Gastrocnemius medialis (tissue), 4 donors: ENCODE measurements around the gene TH. TPM values are rescaled to one million over a fixed set of nuclear protein-coding genes. Genes with fewer than 3 reads are reported as not detected.

Source experiments
- ATAC-seq, 2 donors: fragments of 150-250 bp; one replicate each; pipeline ENCODE4 v1.9.1; 2016
- DNase-seq, 2 donors: peaks; one replicate each; pipeline ENCODE4 v3.0.0-alpha.2; 2019
- H3K27ac ChIP-seq, 4 donors: fragments of 200-600 bp; sonication (generic); 1 replicate in 1 of 4; 2 replicates in 3 of 4; pipeline ENCODE4 v1.5.1; 2016 to 2018; ENCODE audit warnings: mild to moderate bottlenecking in 2 of 4, moderate library complexity in 1 of 4
- H3K27me3 ChIP-seq, 3 donors: fragments of 200-600 bp; sonication (generic) in 2 of 3; 1 replicate in 1 of 3; 2 replicates in 2 of 3; pipeline versions ENCODE4 v1.5.1 to v1.6.0; 2016 to 2019; ENCODE audit warnings: mild to moderate bottlenecking in 1 of 3, moderate library complexity in 1 of 3
- H3K36me3 ChIP-seq, 2 donors: fragments of 200-600 bp; sonication (generic) in 1 of 2; one replicate each; pipeline ENCODE4 v1.5.1; 2017 to 2018
- H3K4me1 ChIP-seq, 2 donors: fragments of 200-600 bp; sonication (generic) in 1 of 2; one replicate each; pipeline ENCODE4 v1.5.1; 2016 to 2017; ENCODE audit warnings: mild to moderate bottlenecking in 2 of 2
- H3K4me3 ChIP-seq, 4 donors: fragments of 200-600 bp; sonication (generic) in 3 of 4; 1 replicate in 1 of 4; 2 replicates in 3 of 4; pipeline ENCODE4 v1.5.1; 2016 to 2019; ENCODE audit warnings: mild to moderate bottlenecking in 2 of 4
- H3K9me3 ChIP-seq, 3 donors: fragments of 200-600 bp; sonication (generic) in 2 of 3; 1 replicate in 1 of 3; 2 replicates in 2 of 3; pipeline ENCODE4 v1.5.1; 2016 to 2019
- CTCF ChIP-seq, 5 experiments: fragments of 450-650 bp in 3 of 5; fragments of 200-600 bp in 2 of 5; sonication (generic) in 2 of 5; IDR thresholded peaks in 4 of 5; conservative IDR thresholded peaks in 1 of 5; 1 replicate in 4 of 5; 2 replicates in 1 of 5; pipeline ENCODE4 v1.5.1; 2016 to 2019; ENCODE audit warnings: antibody characterized with exemption in 5 of 5, mild to moderate bottlenecking in 3 of 5, moderate library complexity in 3 of 5
- POLR2A ChIP-seq, 2 donors: fragments of 450-650 bp; IDR thresholded peaks; one replicate each; pipeline ENCODE4 v1.6.1; 2017; ENCODE audit warnings: antibody characterized with exemption in 2 of 2, mild to moderate bottlenecking in 2 of 2, moderate library complexity in 2 of 2
- in situ Hi-C, 4 donors: fragments of 200-750 bp; cut with MboI; loops; one replicate each; pipeline versions ENCODE4 v1.15.0 to v1.8.0; 2017; ENCODE audit warnings: low sequenced_read_pairs in 4 of 4
- intact Hi-C: fragments of 100-400 bp; cut with DNase I; formaldehyde crosslinking; loops from one replicate; pipeline ENCODE4 v1.15.1; 2023; ENCODE audit warnings: low total_unique reads
- total RNA-seq, 4 donors: library from RNA; depleted of rRNA; stranded (reverse); fragments of >200 nt; gene quantifications; one replicate each; pipeline versions ENCODE4 v1.1.0 to v1.2.3, GENCODE V29; 2016

The TH gene
- total RNA-seq, 4 donors from 2014 or later, result not detected

GRCh38 chr11:2159536-2160413, 11.8 kb downstream of the TH start:
- ATAC-seq, result no peak
- Histone ChIP-seq H3K4me1 (no peaks in the 10 kb centered on the region), H3K27ac (no peak overlapping the region), H3K4me3 (no peak overlapping the region), H3K9me3 (no peaks in the 10 kb centered on the region), H3K36me3 (no peaks in the 10 kb centered on the region), H3K27me3 (peaks cover 0 to 4% (median 3%) of the 10 kb centered on the region in 3 donors)
- in situ Hi-C loops, result loop anchor here in 3 of 4 donors (10.0 to 25.0 kb wide), 4 partner anchors 272 to 497 kb away; partner anchors contain the start of genes KRTAP5-6 (in 2 of the 3) and PRR33 (in 1 of the 3)
- TF ChIP-seq POLR2A (IDR thresholded peaks at IDR 0.05) (no peak), CTCF (IDR thresholded peaks at IDR 0.05 in 4 of 5, conservative IDR thresholded peaks at IDR 0.05 in 1 of 5) (no peak)
- intact Hi-C loops, result no loop called here
- no peak for DNase-seq

DNA sequence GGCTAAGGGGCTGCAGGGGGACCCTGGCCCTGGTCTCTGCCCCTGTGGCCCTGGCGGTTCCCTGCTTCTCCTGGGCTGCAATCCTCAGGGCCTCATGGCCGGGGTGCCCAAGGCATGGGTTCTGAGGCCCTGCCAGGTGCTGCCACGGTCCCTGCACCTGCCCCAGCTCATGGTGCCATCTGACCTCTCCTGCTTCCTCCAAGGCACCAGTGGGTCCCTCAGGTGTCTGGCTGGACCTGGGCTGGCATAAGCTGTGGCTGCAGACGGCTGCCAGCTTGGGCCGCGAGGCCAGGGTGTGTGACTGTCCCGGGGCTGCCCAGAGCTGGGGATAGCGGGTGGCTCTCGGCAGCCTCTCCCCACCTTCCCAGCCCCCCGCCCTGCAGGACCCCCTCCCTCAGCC, 12.6 kb downstream of the TH start:
- in situ Hi-C loops (loop anchor here in 3 of 4 donors (10.0 to 25.0 kb wide), 4 partner anchors 272 to 497 kb away; partner anchors contain the start of genes KRTAP5-6 (in 2 of the 3) and PRR33 (in 1 of the 3)), intact Hi-C loops (no loop called here)
- peaks cover 0 to 4% (median 0%) of the 10 kb centered on the region in 3 donors for H3K27me3 ChIP-seq
- no peaks in the 10 kb centered on the region for H3K9me3 ChIP-seq
- DNase-seq, result no peak
- H3K4me1 ChIP-seq, result no peaks in the 10 kb centered on the region
- no peak overlapping the region for H3K27ac ChIP-seq
- no peak overlapping the region for H3K4me3 ChIP-seq
- H3K36me3 ChIP-seq, result no peaks in the 10 kb centered on the region
- TF ChIP-seq CTCF (IDR thresholded peaks at IDR 0.05 in 4 of 5, conservative IDR thresholded peaks at IDR 0.05 in 1 of 5) (no peak), POLR2A (IDR thresholded peaks at IDR 0.05) (no peak)
- no peak for ATAC-seq

DNA sequence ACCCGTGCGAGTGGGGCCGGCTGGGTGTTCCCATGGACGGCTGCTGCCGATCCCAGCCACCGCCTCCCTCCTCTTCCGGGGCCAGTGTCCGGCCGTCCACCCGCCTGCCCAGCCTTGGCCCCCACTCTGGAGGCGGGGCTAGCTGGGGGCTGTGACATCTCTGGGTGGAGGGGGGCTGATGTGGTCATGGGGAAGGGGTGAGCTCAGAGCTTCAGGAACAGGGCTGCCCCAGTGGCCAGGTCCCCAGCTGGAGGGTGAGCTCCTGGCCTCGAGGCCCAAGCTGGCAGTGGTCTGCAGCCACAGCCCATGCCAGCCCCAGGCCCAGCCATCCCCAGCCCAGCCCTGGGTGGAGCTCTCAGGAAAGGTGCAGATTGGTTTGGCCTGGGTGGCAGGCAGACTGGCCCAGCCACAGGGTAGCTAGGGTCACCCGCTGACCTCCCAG, 13.3 kb downstream of the TH start:
- Histone ChIP-seq H3K27me3 (peaks cover 0 to 4% (median 0%) of the 10 kb centered on the region in 3 donors), H3K4me3 (no peak overlapping the region), H3K9me3 (no peaks in the 10 kb centered on the region), H3K4me1 (no peaks in the 10 kb centered on the region), H3K27ac (no peak overlapping the region), H3K36me3 (no peaks in the 10 kb centered on the region)
- in situ Hi-C loops, result loop anchor here in 3 of 4 donors (10.0 to 25.0 kb wide), 4 partner anchors 271 to 496 kb away; partner anchors contain the start of genes KRTAP5-6 (in 2 of the 3) and PRR33 (in 1 of the 3)
- intact Hi-C loops, result no loop called here
- TF ChIP-seq POLR2A (IDR thresholded peaks at IDR 0.05) (no peak), CTCF (IDR thresholded peaks at IDR 0.05 in 4 of 5, conservative IDR thresholded peaks at IDR 0.05 in 1 of 5) (no peak)
- ATAC-seq, result no peak
- no peak for DNase-seq

GRCh38 chr11:2157294-2158040, 14.1 kb downstream of the TH start:
- in situ Hi-C loops (loop anchor here in 3 of 4 donors (10.0 to 25.0 kb wide), 4 partner anchors 270 to 495 kb away; partner anchors contain the start of genes KRTAP5-6 (in 2 of the 3) and PRR33 (in 1 of the 3)), intact Hi-C loops (no loop called here)
- no peaks in the 10 kb centered on the region for H3K9me3 ChIP-seq
- no peak overlapping the region for H3K27ac ChIP-seq
- no peaks in the 10 kb centered on the region for H3K4me1 ChIP-seq
- no peak for ATAC-seq
- H3K36me3 ChIP-seq, result no peaks in the 10 kb centered on the region
- no peak for DNase-seq
- peaks cover 0 to 4% (median 0%) of the 10 kb centered on the region in 3 donors for H3K27me3 ChIP-seq
- no peak overlapping the region for H3K4me3 ChIP-seq
- TF ChIP-seq POLR2A (IDR thresholded peaks at IDR 0.05) (no peak), CTCF (IDR thresholded peaks at IDR 0.05 in 4 of 5, conservative IDR thresholded peaks at IDR 0.05 in 1 of 5) (no peak)
